GM10266 (cell line): ENCODE measurements around the gene ANKHD1.
"Not testable (repeated sequence)": the region's sequence is repeated elsewhere in the genome, so short reads cannot be mapped to it uniquely, and the experiment has no call there.

Experiments
- DNase-seq: peaks from one replicate; pipeline ENCODE4 v3.0.0; 2012; ENCODE audit errors: extremely low spot score
- CTCF ChIP-seq: IDR thresholded peaks from 2 replicates; pipeline ENCODE4 v1.5.1; 2012; ENCODE audit warnings: mild to moderate bottlenecking, low read depth; ENCODE audit not compliant: control insufficient read depth, insufficient read depth; ENCODE audit errors: missing control alignments

Gene ANKHD1

GRCh38 chr5:140469259-140469658, 67.6 kb downstream of the ANKHD1 start:
- DNase-seq = no peak
- no peak for TF ChIP-seq CTCF

GRCh38 chr5:140480310-140481014, 78.8 kb downstream of the ANKHD1 start:
- no peak for DNase-seq
- TF ChIP-seq CTCF = no peak

GRCh38 chr5:140481758-140482157, 80.1 kb downstream of the ANKHD1 start:
- no peak for DNase-seq
- no peak for TF ChIP-seq CTCF

- DNase-seq = no peak
- no peak for TF ChIP-seq CTCF
Observed at GRCh38 chr5:140483055-140483454, 81.4 kb downstream of the ANKHD1 start.

GRCh38 chr5:140488141-140488540, 86.5 kb downstream of the ANKHD1 start:
- not testable (repeated sequence) for DNase-seq

- no peak for TF ChIP-seq CTCF
- DNase-seq = no peak
Observed at GRCh38 chr5:140488914-140489313, 87.3 kb downstream of the ANKHD1 start.

- no peak for TF ChIP-seq CTCF
Observed at GRCh38 chr5:140497897-140498296, 96.3 kb downstream of the ANKHD1 start.

GRCh38 chr5:140498591-140498990, 97.0 kb downstream of the ANKHD1 start:
- no peak for TF ChIP-seq CTCF
- DNase-seq = no peak

More at GRCh38 chr5:140497897-140498296, 96.3 kb downstream of the ANKHD1 start:
- DNase-seq = no peak
